ENCODE results near the gene DNM1L. TPM values are rescaled to one million over a fixed set of nuclear protein-coding genes. Genes with fewer than 3 reads are reported as not detected.

DNM1L gene
- total and polyA plus RNA-seq, 8 donors, result 17.7 to 157 (median 36.7) TPM

GRCh38 chr12:32681272-32681671 is 2.2 kb downstream of the DNM1L start:
- peak overlapping the region in 3 of 5 donors; percentile 94 to 98 (median 96) for H3K27ac ChIP-seq
- peaks cover 0 to 11% (median 9%) of the 10 kb centered on the region in 4 donors for H3K36me3 ChIP-seq
- DNase-seq, result no peak
- TF ChIP-seq POLR2A (IDR thresholded peaks at IDR 0.05) (no peak), POLR2AphosphoS5 (IDR thresholded peaks at IDR 0.05) (no peak), EP300 (IDR thresholded peaks at IDR 0.05) (no peak)
- TF ChIP-seq, protein P1, sequence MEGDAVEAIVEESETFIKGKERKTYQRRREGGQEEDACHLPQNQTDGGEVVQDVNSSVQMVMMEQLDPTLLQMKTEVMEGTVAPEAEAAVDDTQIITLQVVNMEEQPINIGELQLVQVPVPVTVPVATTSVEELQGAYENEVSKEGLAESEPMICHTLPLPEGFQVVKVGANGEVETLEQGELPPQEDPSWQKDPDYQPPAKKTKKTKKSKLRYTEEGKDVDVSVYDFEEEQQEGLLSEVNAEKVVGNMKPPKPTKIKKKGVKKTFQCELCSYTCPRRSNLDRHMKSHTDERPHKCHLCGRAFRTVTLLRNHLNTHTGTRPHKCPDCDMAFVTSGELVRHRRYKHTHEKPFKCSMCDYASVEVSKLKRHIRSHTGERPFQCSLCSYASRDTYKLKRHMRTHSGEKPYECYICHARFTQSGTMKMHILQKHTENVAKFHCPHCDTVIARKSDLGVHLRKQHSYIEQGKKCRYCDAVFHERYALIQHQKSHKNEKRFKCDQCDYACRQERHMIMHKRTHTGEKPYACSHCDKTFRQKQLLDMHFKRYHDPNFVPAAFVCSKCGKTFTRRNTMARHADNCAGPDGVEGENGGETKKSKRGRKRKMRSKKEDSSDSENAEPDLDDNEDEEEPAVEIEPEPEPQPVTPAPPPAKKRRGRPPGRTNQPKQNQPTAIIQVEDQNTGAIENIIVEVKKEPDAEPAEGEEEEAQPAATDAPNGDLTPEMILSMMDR (IDR thresholded peaks at IDR 0.05), result no peak
- WGBS, 5 donors, result 84 to 89% (median 85%) methylated on average over 11 of the region's 11 CpGs
- no peaks in the 10 kb centered on the region for H3K9me3 ChIP-seq
- H3K27me3 ChIP-seq, result no peaks in the 10 kb centered on the region
- H3K4me1 ChIP-seq, result peaks cover 0 to 41% (median 25%) of the 10 kb centered on the region in 4 donors
- intact Hi-C loops (cut with DNase I; ENCODE audit: low total_unique reads), result no loop called here
- H3K4me3 ChIP-seq, result no peak overlapping the region

- Histone ChIP-seq H3K9me3 (no peaks in the 10 kb centered on the region), H3K4me3 (no peak overlapping the region), H3K4me1 (peaks cover 0 to 15% (median 6%) of the 10 kb centered on the region in 4 donors), H3K36me3 (peaks cover 0 to 11% (median 9%) of the 10 kb centered on the region in 4 donors), H3K27me3 (no peaks in the 10 kb centered on the region), H3K27ac (no peak overlapping the region)
- 41 to 97% (median 90%) methylated on average over 1 of the region's 1 CpG for WGBS, 5 donors
- intact Hi-C loops (cut with DNase I; ENCODE audit: low total_unique reads), result no loop called here
- no peak for DNase-seq
- TF ChIP-seq POLR2AphosphoS5 (IDR thresholded peaks at IDR 0.05), result no peak
Measured at GRCh38 chr12:32686340-32686739, 7.2 kb downstream of the DNM1L start.

DNA sequence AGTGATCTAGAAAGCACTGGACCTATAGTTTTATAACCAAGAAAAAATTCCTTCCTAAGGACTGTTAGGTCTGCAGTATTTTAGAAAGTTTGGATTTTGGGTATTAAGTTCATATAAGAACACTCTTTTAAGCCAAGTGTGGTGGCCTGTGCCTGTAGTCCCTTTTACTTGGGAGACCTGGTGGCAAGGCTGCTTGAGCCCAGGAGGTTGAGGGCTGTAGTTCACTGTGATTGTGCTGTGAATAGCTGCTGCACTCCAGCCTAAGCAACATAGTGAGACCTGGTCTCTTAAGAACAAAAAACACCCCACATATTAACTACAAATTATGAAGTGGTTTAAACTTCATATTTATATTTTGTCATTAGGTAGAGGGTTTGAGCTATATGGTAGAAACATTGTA is 9.7 kb downstream of the DNM1L start:
- Histone ChIP-seq H3K27me3 (no peaks in the 10 kb centered on the region), H3K4me1 (peaks cover 0 to 8% (median 0%) of the 10 kb centered on the region in 4 donors), H3K36me3 (peaks cover 0 to 9% (median 8%) of the 10 kb centered on the region in 4 donors), H3K4me3 (no peak overlapping the region), H3K27ac (no peak overlapping the region), H3K9me3 (no peaks in the 10 kb centered on the region)
- TF ChIP-seq EP300 (IDR thresholded peaks at IDR 0.05) (no peak), POLR2AphosphoS5 (IDR thresholded peaks at IDR 0.05) (no peak), POLR2A (IDR thresholded peaks at IDR 0.05) (no peak)
- TF ChIP-seq, protein P1 (IDR thresholded peaks at IDR 0.05), result no peak
- intact Hi-C loops (cut with DNase I; ENCODE audit: low total_unique reads), result no loop called here
- DNase-seq, result no peak

GRCh38 chr12:32690927-32691326 is 11.8 kb downstream of the DNM1L start:
- H3K36me3 ChIP-seq, result no peaks in the 10 kb centered on the region
- H3K27me3 ChIP-seq, result no peaks in the 10 kb centered on the region
- H3K9me3 ChIP-seq, result no peaks in the 10 kb centered on the region
- WGBS, 5 donors, result 93 to 98% (median 97%) methylated on average over 8 of the region's 8 CpGs
- TF ChIP-seq EP300 (IDR thresholded peaks at IDR 0.05) (no peak), POLR2A (IDR thresholded peaks at IDR 0.05) (no peak), POLR2AphosphoS5 (IDR thresholded peaks at IDR 0.05) (no peak)
- TF ChIP-seq, protein P1 (IDR thresholded peaks at IDR 0.05), result no peak
- H3K4me1 ChIP-seq, result peaks cover 0 to 8% (median 0%) of the 10 kb centered on the region in 4 donors
- no peak overlapping the region for H3K4me3 ChIP-seq
- H3K27ac ChIP-seq, result no peak overlapping the region
- intact Hi-C loops (cut with DNase I; ENCODE audit: low total_unique reads), result no loop called here
- DNase-seq, result no peak

GRCh38 chr12:32692358-32692757 is 13.3 kb downstream of the DNM1L start:
- 81 to 97% (median 89%) methylated on average over 1 of the region's 1 CpG for WGBS, 5 donors
- intact Hi-C loops (cut with DNase I; ENCODE audit: low total_unique reads), result no loop called here
- no peak overlapping the region for H3K27ac ChIP-seq

More at GRCh38 chr12:32692358-32692757, 13.3 kb downstream of the DNM1L start:
- Histone ChIP-seq H3K4me3 (no peak overlapping the region), H3K27me3 (no peaks in the 10 kb centered on the region), H3K9me3 (no peaks in the 10 kb centered on the region), H3K36me3 (peaks cover 0 to 5% (median 0%) of the 10 kb centered on the region in 4 donors), H3K4me1 (peaks cover 0 to 8% (median 0%) of the 10 kb centered on the region in 4 donors)
- no peak for DNase-seq
- TF ChIP-seq POLR2AphosphoS5 (IDR thresholded peaks at IDR 0.05) (no peak), POLR2A (IDR thresholded peaks at IDR 0.05) (no peak), EP300 (IDR thresholded peaks at IDR 0.05) (no peak)
- TF ChIP-seq, protein P1 (IDR thresholded peaks at IDR 0.05), result no peak
